Ishikawa (cell line): ENCODE data around the gene SPACA1.

ENCODE experiments used
- CEBPB ChIP-seq: IDR thresholded peaks from 2 replicates; pipeline ENCODE4 v1.6.1; 2012
- CREB1 ChIP-seq: IDR thresholded peaks from 2 replicates; pipeline ENCODE4 v1.6.1; 2012; ENCODE audit warnings: low read depth
- EGR1 ChIP-seq: IDR thresholded peaks from 2 replicates; pipeline ENCODE4 v1.6.1; 2012
- EP300 ChIP-seq: IDR thresholded peaks from 2 replicates; pipeline ENCODE4 v1.6.1; 2012; ENCODE audit warnings: borderline replicate concordance
- FOXM1 ChIP-seq: IDR thresholded peaks from 2 replicates; pipeline ENCODE4 v1.6.1; 2012; ENCODE audit warnings: low read depth, borderline replicate concordance
- NFIC ChIP-seq: IDR thresholded peaks from 2 replicates; pipeline ENCODE4 v1.6.1; 2012
- RAD21 ChIP-seq: IDR thresholded peaks from 2 replicates; pipeline ENCODE4 v1.6.1; 2012; ENCODE audit warnings: low read depth
- TAF1 ChIP-seq: IDR thresholded peaks from 2 replicates; pipeline ENCODE4 v1.6.1; 2012; ENCODE audit warnings: low read depth, mild to moderate bottlenecking
- TCF12 ChIP-seq: IDR thresholded peaks from 2 replicates; pipeline ENCODE4 v1.6.1; 2012; ENCODE audit warnings: low read depth
- TEAD4 ChIP-seq: IDR thresholded peaks from 2 replicates; pipeline ENCODE4 v1.6.1; 2012
- USF1 ChIP-seq: IDR thresholded peaks from 2 replicates; pipeline ENCODE4 v1.6.1; 2012
- YY1 ChIP-seq: IDR thresholded peaks from 2 replicates; pipeline ENCODE4 v1.6.1; 2012; ENCODE audit warnings: low read depth
- ZBTB7A ChIP-seq: IDR thresholded peaks from 2 replicates; pipeline ENCODE4 v1.6.1; 2012; ENCODE audit warnings: low read depth
- TF ChIP-seq, protein P1 (sequence below): IDR thresholded peaks from 2 replicates; pipeline ENCODE4 v1.6.1; 2012
- TF ChIP-seq, protein P2 (sequence below): IDR thresholded peaks from 2 replicates; pipeline ENCODE4 v1.6.1; 2012; ENCODE audit warnings: low read depth, mild to moderate bottlenecking

Gene SPACA1

DNA sequence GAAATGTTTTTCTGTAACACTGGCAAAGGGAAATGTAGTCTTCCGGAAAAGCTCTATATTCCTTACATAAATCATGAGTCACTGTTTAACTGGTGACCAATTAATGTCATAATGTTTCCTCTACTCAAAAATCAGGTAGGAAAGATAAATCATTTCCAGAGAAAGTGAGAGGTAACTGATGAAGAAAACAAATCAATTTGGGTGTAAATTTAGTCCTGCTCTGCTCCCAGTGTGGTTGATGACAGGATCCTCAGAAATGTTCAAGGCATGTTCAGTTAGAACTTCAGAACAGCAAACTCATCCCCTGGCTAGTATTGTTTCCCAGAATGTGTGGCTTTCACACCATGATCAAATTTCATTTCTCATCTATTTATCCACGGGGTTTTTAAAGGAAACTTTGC is 38.8 kb upstream of the SPACA1 start:
- TF ChIP-seq EP300 (no peak), ZBTB7A (no peak), TEAD4 (no peak), USF1 (no peak), TAF1 (no peak), TCF12 (no peak), YY1 (no peak), CEBPB (no peak), NFIC (no peak), CREB1 (no peak), EGR1 (no peak), RAD21 (no peak), FOXM1 (no peak)
- TF ChIP-seq, protein P1, sequence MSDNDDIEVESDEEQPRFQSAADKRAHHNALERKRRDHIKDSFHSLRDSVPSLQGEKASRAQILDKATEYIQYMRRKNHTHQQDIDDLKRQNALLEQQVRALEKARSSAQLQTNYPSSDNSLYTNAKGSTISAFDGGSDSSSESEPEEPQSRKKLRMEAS, result no peak
- TF ChIP-seq, protein P2, sequence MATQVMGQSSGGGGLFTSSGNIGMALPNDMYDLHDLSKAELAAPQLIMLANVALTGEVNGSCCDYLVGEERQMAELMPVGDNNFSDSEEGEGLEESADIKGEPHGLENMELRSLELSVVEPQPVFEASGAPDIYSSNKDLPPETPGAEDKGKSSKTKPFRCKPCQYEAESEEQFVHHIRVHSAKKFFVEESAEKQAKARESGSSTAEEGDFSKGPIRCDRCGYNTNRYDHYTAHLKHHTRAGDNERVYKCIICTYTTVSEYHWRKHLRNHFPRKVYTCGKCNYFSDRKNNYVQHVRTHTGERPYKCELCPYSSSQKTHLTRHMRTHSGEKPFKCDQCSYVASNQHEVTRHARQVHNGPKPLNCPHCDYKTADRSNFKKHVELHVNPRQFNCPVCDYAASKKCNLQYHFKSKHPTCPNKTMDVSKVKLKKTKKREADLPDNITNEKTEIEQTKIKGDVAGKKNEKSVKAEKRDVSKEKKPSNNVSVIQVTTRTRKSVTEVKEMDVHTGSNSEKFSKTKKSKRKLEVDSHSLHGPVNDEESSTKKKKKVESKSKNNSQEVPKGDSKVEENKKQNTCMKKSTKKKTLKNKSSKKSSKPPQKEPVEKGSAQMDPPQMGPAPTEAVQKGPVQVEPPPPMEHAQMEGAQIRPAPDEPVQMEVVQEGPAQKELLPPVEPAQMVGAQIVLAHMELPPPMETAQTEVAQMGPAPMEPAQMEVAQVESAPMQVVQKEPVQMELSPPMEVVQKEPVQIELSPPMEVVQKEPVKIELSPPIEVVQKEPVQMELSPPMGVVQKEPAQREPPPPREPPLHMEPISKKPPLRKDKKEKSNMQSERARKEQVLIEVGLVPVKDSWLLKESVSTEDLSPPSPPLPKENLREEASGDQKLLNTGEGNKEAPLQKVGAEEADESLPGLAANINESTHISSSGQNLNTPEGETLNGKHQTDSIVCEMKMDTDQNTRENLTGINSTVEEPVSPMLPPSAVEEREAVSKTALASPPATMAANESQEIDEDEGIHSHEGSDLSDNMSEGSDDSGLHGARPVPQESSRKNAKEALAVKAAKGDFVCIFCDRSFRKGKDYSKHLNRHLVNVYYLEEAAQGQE, result no peak

- TF ChIP-seq, protein P1, result no peak
- no peak for TF ChIP-seq TCF12
- no peak for TF ChIP-seq FOXM1
- TF ChIP-seq TAF1, result no peak
These were observed 34.6 kb upstream of the SPACA1 start for GRCh38 chr6:88013015-88013414.

DNA sequence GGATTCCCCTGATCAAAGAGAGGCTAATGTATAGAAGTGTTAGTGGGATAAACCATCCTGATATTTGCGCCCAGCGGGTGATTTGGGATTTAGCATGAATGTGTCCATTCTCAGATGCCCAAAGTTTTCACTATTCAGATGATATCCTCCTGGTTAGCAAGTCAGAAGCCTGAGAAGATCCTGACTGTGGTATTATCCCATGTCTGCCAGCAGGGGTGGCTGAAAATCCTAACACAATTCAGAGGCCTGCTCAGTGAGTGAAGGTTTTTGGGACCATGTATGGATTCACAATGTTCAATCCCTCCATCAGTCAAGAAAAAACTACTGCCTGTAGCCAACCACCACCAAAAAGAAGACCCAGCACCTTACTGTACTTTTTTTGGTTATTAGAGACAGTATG is 34.1 kb upstream of the SPACA1 start:
- TF ChIP-seq CREB1 (no peak), RAD21 (no peak), FOXM1 (no peak), ZBTB7A (no peak), USF1 (no peak), CEBPB (no peak), TAF1 (no peak), TEAD4 (no peak), TCF12 (no peak), EGR1 (no peak), EP300 (no peak)
- TF ChIP-seq, protein P1, result no peak

GRCh38 chr6:88020439-88020838 is 27.2 kb upstream of the SPACA1 start:
- no peak for TF ChIP-seq CEBPB

DNA sequence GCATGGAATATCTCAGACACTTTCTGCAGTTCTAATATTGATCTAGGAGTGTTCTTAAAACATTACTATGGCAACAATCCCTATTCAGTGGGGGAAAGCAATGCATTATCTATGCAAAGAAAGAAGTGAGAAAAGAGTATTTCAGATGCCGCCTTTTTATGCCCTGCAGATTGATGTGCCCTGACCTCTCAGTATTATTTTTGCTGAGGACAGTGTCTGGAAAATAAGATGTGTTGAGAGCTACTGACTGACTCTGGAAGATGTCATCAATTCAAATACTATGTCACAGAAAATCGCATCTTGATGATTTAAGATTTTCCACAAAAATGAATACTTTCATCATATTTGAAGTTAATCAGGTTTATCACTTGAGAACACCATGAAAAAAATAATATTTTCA is 22.9 kb upstream of the SPACA1 start:
- TF ChIP-seq EP300, result no peak
- no peak for TF ChIP-seq EGR1
- TF ChIP-seq ZBTB7A, result no peak
- TF ChIP-seq, protein P1, result no peak
- no peak for TF ChIP-seq USF1
- TF ChIP-seq, protein P2, result no peak
- TF ChIP-seq YY1, result no peak

GRCh38 chr6:88031550-88031949 is 16.1 kb upstream of the SPACA1 start:
- no peak for TF ChIP-seq RAD21
- no peak for TF ChIP-seq USF1
